Left renal pelvis (tissue), 4 donors: ENCODE data around the gene STN1. TPM values are rescaled to one million over a fixed set of nuclear protein-coding genes. Genes with fewer than 3 reads are reported as not detected.
A peak's percentile ranks its signal among the peaks of the same experiment; 100 is the strongest.

Experiments
- DNase-seq, 4 donors: peaks; one replicate each; pipeline ENCODE4 v3.0.0-alpha.2; 2013; ENCODE audit warnings: low read depth in 4 of 4, low spot score in 3 of 4
- polyA plus RNA-seq, 4 donors: library from polyadenylated mRNA; unstranded; fragments of 120-200 nt; gene quantifications; one replicate each; pipeline ENCODE4 v1.2.1, GENCODE V29; 2013; ENCODE audit not compliant: insufficient read length in 4 of 4

STN1 gene, protein sequence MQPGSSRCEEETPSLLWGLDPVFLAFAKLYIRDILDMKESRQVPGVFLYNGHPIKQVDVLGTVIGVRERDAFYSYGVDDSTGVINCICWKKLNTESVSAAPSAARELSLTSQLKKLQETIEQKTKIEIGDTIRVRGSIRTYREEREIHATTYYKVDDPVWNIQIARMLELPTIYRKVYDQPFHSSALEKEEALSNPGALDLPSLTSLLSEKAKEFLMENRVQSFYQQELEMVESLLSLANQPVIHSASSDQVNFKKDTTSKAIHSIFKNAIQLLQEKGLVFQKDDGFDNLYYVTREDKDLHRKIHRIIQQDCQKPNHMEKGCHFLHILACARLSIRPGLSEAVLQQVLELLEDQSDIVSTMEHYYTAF
- polyA plus RNA-seq = 10 to 100 TPM; 15.1 to 27.3 (median 25.6) TPM

DNA sequence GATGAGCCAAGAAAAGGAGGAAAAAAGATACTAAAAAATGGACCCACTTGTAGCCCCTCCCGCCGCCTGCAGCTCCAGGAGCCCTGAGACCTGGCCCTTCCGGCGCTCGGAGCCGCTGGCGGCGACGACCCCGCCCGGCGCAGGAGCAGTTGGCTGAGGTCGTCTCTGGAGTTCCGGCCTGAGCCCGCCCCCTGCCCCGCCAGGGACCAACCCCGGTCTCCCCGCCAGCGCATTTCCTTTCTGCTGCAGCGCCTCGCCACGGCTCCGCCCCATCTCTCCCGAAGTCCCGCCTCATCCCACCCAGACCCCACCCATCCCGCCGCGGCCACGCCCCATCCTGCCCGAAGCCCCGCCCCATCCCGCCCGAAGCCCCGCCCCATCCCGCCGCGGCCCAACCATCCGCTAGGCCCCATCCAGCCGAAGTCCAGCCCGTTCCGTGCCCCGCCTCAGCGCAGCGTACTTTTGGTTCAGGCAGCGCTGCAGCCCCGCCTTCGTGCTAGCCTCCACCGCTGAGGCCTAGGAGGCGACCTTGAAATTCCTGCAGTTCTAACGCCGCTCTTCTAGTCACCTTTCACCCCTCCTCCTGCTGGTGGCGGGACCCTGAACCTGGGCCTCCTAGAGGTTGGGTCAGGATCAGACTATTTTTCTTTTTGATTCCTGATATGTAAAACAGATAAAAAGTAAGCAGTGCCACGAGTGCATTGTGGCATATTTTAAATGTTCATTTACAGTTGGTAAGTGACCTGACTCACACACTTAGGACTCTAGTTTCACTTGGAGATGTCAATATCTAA lies at the start of gene STN1:
Gene STN1, minus strand, starts transcription at position 132 of the 794 bp plus-strand sequence. CDS start 590 bp downstream, outside the sequence.
- peak; percentile 88 to 91 (median 88) for DNase-seq

DNA sequence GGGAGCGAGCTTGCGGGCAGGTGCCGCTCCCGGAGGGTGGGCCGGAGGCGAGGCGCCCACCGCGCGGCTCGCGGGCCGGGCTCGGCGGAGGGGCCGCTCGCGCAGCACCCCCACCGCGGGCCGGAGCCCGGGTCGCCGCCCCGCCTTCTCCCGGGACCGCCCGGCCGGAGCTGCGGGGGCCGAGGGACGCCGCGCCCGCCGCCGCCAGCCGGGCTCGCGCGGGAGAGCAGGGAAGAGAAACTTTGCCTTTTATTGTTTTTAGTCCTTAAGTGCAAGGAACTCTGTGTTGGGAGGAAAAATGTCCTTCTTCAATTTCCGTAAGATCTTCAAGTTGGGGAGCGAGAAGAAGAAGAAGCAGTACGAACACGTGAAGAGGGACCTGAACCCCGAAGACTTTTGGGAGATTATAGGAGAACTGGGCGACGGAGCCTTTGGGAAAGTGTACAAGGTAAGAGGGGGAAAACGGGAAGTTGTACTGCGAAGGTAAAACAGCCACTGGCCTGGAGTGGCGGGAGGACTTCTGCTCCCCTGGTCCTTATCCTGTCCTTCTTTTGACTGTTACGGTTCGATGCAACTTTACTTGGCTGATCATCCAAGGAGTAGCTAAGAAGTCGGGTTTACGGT lies 49.6 kb upstream of the STN1 start:
- peak; percentile 22 to 62 (median 29) for DNase-seq

DNA sequence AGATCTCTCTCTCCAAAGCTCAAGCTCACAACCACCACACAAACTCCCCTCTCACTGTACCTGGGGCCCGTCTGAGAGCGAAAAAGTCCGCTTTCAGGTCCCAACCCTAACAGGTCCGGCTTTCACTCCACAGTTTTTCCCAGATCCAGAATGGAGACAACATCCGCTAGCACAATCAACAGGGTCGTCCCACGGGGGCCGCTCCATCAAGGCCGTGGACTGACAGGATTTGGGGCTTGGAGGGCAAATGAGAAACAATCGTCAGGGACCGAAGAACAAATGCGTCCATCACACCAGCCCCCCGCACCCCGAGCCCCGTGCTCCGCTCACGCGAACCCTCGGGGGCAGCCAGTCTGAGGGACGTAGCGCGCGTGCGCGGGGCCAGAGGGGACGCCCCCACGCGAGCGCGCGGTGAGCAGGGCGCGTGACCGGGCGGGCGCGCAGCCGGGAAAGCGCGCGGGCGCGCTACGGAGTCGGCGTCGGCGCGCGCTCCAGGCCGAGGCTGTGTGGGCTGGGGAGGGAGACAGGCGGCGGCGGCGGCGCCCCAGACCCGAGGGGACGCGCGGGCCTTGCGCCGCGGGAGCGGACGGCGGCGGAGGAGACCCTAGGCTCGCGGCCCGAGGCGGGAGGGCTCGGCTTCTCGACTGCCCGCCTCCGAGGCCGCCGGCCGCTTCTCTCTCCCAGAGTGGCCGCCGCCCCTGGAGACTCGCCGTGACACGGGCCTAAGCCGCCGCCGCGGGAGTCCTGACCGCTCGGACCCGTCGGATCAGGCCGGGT lies 48.9 kb upstream of the STN1 start, which contains the start of gene SLK:
Gene SLK, plus strand, starts transcription at position 470 of the 777 bp plus-strand sequence. CDS start 606 bp downstream, outside the sequence.
- DNase-seq = peak; percentile 66 to 81 (median 78)

DNA sequence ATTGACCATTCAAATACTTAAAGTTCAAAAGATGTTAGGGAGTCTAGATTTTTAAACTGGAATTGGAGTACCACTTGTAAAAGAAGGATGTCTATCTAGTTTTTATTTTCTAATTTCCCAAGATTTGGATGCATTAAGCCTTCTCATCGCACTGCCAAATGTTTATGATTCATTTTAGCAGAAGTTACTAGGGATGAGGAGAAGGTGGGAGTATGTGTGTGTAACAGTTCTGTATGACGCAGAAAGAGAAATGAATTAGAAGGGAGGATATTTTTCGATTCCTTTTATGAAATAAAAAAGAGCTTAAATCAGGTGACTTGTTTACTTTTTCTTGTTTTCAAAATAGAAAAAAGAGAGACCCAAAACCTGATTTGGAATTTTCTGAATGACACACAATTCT lies 42.1 kb upstream of the STN1 start:
- DNase-seq = no peak

DNA sequence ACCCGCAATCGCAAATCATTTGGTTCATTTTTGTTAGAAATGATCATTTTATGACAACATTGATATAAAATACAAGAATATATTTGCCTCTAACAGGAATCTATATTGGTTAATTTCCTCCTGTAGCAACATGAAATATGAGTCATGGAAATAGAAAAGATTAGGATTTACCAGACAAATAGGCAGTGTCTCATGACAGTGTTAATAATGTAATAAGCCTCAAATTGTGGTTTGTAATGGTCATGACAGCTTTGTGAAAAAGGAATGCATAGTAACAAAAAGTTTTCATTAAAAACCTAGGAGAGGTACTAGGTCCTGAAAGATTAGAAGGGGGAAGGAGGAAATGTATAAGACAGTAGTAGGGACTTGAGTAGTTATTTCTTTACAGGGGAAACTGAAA lies 41.0 kb upstream of the STN1 start:
- DNase-seq = no peak

DNA sequence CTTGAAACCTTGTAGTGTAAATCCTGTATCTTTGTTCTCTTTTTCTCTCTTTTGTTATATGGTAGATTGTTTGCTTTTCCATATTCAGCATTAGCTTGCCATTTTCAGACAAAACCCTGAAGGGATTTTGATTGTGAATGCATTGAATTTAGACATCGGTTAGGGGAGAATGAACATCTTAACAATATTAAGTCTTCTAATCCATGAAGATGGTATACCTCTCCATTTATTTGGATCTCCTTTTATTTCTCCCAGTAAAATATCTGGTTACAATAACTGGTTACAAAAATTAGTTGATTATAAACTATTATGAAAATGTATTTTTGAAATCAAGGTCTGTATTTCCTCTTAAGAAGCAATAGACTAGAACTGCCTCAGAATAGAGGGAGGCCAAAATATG lies 36.6 kb upstream of the STN1 start:
- DNase-seq = no peak

DNA sequence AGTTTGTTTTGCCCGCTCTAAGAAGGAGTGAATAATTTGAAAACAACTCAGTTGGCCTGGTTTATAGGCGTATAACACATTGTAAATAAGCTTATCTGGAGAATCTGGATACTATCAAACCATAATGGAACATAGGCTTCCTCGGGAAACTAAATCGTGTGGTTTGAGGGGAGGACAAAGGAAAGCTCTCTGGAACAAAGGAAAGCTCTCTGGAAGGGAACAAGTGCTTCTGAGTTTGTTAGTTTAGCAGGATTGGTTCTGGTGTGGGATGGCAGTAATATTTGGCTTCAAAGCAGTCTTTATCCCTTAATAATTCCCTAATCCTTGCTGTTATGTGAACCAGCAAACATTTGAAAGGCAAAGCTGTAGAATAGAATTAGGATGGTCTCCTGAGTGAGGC lies 34.0 kb upstream of the STN1 start:
- DNase-seq = no peak

DNA sequence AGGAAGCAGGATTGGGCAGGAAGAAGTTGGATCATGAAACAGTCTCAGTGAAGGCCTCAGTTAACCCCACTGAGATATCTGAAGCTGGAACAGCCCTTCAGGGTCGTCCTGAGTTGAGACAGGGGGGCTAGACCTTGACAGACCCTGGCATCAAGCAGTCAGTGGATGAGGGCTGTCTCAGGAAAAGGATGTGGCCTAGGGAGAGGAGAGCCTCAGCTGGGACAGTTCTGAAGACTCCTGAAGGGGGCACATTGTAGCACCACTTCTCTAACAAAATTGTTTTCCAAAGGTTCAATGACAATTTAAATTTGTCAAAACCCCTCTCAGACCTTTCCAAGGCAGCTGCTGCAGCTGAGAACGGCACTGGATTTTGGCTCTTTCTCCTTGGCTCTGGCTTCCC lies 33.2 kb upstream of the STN1 start:
- no peak for DNase-seq

DNA sequence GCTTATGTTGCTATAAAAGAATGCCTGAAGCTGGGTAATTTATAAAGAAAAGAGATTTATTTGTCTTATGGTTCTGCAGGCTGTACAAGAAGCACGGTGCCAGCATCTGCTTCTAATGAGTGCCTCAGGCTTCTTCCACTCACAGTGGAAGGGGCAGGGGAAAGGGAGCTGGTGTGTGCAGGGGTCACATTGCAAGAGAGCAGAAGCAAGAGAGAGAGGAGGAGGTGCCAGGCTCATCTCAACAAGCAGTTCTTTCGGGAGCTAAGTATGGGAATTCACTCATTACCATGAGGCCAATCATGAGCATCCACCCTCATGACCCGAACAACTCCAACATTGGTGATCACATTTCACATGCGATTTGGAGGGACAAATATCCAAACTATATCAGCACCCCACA lies 31.7 kb upstream of the STN1 start:
- DNase-seq = no peak

DNA sequence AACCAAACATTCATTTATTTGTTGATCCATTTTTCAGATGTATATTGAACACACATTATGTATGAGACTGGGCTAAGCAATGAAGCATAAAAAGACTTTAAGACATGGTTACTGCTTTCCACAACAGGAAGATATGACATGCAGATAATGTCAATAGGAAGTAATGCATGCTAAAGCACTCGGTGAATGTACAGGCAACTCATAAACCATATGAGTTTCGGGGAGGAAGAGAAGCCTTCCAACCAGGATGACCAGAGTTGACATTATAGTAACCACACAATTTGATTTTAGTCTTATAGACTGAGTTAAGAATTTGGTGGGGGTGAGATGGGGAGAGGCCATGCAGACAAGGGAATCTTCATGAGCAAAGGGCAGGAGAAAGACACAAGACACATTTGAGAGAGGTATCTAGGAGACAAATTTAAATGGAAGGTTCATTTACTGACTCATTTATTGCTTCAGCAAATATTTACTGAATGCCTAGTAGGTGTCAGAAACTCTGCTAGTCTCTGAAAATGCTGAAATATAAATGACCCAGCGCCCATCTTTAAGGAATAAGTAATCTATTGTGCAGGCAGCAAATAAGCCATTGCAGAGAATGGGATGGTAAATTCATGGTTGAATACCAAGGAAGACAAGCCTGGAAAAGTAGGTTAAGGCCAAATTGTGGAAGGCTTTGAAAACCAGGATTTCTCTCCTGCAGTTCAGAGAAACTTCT lies 30.0 kb upstream of the STN1 start:
- no peak for DNase-seq

DNA sequence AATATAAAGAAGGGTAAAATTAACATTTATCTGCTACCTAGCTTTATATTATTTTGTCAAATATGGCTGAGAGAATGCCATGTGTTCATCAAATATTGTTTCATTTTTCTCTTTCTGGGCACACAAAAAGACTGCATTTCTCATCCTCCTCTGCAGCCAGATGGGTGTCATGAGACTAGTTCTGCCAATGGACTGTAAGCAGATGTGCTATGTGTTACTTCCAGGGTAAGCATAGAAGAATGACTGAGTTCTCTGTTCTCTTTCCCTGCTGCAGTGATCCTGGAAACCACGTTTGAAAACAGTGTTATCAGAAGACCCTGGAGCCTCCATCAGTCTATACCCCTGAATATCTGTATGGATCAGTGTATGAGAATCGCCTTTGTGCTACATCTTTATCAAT lies 24.9 kb upstream of the STN1 start:
- DNase-seq = no peak

DNA sequence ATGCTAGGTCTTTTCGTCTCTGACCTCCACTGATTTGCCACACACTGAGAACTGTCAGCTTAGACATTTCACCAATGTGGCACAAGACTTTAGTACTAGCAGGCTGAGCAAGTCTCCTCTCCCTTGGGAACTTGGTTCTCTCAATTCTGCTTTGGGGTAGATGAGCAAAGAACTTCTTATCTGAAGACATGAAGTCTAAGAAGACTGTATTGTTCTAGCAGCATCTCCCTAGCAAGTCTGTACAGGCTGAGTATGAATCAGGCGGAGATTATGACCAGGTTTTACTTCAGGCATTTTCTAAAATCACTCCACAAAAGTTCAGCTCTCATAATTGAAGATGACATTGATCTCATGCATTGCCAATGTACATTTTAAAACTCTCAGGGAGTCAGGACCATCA lies 23.8 kb upstream of the STN1 start:
- DNase-seq = no peak

DNA sequence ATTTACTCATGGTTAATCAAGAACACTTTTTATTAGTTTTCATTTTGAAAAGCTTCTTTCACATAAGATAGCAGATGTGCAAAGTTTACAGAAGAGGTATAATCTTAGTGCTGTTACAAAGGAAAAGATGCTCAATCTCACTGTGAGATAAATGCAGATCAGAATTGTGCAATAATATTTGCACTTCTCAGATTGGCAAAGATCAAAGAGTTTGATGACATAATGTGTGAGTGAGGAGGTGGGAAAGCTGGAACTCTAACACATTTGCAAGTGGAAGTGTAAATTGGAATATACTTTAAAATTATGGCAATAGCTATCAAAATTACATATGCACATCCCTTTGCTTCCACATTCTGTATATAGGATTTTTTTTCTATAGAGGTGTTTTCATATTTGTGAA lies 21.5 kb upstream of the STN1 start:
- DNase-seq = no peak

DNA sequence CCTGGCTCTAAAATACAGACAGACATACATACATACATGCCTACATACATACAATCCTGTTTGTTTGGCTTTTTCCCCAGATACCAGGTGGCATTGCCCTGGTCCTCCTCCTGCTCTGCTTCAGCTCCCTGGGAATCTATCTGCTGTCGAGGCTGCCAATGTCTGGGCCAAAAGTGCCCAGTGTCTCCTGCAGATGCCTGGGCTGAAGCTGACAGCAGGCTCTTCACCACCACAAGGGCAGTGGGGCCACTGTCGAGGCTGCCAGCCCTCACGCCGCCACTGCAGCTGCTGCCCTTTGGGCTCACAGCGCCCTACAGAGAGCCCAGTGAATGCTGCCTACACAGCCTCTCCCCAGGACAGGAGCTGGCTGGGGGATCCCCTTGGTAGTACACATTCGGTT lies 18.0 kb upstream of the STN1 start:
- DNase-seq = no peak

DNA sequence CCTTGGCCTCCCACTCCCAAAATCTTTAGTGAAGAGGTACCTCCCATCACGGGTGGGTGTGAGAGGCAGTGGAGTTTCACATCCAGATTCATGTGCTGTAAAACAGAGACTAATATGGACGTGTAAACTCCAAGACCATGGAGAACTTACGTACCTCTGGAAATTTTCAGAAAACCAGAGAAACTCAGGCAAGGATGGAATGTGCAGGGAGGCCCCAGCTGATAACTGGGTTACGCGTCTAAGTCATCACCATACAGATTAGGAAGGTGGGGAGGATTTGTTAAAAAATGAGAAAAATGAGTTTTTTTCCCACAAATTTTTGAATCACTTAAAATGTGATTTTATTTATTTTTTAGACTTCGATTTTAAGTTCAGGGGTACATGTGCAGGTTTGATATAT lies 16.3 kb upstream of the STN1 start:
- no peak for DNase-seq

DNA sequence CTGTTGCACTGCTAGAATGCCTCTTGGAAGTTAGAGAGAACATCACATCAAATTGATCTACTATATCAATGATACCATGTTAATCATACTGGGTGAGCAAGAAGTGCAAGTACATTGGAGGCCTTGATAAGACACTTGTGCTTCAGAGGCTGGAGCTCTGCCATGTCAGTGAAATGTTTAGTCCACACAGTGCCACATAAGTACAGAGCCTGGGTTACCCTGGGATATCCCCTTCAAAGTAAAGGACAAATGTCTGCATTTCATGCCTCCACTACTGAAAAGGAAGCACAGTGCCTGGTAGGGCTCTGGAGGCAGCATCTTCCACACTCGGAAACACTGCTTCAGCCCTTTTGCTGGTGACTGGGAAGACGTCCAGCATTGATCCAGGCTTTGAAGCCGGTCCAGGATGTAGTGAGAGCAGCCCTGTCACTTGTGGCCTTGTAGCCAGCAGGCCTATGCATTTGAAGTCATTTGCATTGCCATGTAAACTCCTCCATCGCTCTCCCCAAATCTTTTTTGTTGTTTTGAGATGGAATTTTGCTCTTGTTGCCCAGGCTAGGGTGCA lies 15.7 kb upstream of the STN1 start:
- DNase-seq = no peak

DNA sequence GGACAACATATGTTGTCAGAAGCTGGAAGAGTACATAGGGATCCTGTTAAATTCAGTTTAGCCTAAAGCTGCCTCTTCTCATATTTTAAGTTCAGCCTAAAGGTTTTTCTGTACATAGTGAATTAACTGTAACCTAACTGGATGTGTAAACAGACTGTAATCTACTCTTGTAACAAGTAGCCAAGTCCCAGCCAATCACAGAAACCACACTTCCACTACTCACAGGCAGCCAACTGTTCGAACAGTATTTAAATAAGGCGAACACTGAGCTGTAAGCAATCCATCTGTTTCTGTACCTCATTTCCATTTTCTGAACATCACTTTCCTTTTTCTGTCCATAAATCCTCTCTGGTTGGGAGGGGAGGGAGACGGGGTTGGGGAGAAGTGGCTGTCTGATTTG lies 15.0 kb upstream of the STN1 start:
- DNase-seq = no peak

DNA sequence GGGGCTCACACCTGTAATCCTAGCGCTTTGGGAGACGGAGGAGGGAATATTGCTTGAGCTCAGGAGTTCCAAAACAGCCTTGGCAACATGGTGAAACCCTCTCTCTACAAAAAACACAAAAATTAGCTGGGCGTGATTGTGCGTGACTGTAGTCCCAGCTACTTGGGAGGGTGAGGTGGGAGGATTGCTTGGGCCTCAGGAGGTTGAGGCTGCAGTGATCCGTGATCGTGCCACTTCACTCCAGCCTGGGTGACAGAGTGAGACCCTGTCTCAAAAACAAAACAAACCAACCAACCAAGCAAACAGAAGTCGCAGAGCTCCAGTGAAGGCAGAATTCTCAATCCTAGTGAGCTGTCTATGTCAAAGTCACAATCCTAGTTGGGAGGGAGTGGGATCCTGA lies 14.3 kb upstream of the STN1 start:
- no peak for DNase-seq

DNA sequence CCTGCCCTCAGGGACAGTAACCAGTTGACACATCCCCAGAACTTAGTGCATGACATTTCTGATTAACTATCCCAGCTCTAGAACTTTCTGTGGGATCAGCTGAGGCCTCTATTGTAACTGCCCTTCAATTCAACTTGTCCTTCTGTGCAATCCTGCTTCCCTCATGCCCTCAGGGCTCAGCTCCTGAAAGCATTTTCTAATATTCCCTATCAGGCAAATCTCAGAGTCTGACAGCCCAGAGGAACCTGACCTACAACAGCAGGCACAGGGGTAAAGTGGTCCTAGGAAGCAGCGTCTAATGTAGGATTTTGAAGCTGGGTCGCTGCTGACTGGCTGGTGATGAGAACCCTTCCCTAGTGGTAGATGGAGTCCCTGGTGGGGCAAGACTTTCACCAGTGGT lies 13.6 kb upstream of the STN1 start:
- no peak for DNase-seq

DNA sequence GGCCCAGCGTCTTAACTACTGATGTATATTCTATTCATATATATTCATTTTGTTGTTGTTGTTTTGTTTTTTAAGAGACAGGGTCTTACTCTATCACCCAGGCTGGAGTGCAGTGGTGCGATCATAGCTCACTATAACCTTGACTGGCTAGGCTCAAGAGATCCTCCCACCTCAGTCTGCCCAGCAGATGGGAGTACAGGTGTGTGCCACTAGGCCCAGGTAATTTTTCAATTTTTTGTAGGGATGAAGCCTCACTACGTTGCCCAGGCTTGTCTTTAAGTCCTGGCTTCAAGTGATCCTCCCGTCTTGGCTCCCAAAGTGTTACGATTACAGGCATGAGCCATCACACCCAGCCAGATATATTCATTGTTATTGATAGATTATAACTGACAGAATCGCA lies 12.9 kb upstream of the STN1 start:
- DNase-seq = no peak
